Neural cell (in vitro differentiated cells): Measurements from ENCODE around the gene SOCS7.

Source experiments
- EZH2 ChIP-seq: fragments of 200-600, 300-800 bp; shearing (Covaris generic), sonication (generic); IDR thresholded peaks from 2 replicates; pipeline ENCODE4 v1.6.1; 2014; ENCODE audit warnings: antibody characterized with exemption, low read length, borderline replicate concordance, mild to moderate bottlenecking; ENCODE audit not compliant: insufficient read depth, poor library complexity, severe bottlenecking
- SMC3 ChIP-seq: fragments of 450-650 bp; conservative IDR thresholded peaks from 2 replicates; pipeline ENCODE4 v1.6.1; 2014; ENCODE audit warnings: antibody characterized with exemption, mild to moderate bottlenecking, moderate library complexity; ENCODE audit not compliant: poor library complexity
- TF ChIP-seq, protein P1 (sequence below): fragments of 450-650 bp; IDR thresholded peaks from 2 replicates; pipeline ENCODE4 v1.5.1; 2014; ENCODE audit warnings: antibody characterized with exemption, mild to moderate bottlenecking, moderate library complexity; ENCODE audit not compliant: poor library complexity, severe bottlenecking

GRCh38 chr17:38416840-38417209 is 65.2 kb downstream of the SOCS7 start:
- TF ChIP-seq, protein P1, sequence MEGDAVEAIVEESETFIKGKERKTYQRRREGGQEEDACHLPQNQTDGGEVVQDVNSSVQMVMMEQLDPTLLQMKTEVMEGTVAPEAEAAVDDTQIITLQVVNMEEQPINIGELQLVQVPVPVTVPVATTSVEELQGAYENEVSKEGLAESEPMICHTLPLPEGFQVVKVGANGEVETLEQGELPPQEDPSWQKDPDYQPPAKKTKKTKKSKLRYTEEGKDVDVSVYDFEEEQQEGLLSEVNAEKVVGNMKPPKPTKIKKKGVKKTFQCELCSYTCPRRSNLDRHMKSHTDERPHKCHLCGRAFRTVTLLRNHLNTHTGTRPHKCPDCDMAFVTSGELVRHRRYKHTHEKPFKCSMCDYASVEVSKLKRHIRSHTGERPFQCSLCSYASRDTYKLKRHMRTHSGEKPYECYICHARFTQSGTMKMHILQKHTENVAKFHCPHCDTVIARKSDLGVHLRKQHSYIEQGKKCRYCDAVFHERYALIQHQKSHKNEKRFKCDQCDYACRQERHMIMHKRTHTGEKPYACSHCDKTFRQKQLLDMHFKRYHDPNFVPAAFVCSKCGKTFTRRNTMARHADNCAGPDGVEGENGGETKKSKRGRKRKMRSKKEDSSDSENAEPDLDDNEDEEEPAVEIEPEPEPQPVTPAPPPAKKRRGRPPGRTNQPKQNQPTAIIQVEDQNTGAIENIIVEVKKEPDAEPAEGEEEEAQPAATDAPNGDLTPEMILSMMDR: no peak
- TF ChIP-seq SMC3: no peak
- no peak for TF ChIP-seq EZH2
